Naive B cell (primary cell): ENCODE measurements around the gene TMEM95. TPM values are rescaled to one million over a fixed set of nuclear protein-coding genes. Genes with fewer than 3 reads are reported as not detected.

Experiments used
- ATAC-seq, 2 donors: fragments of 150-1000 bp; cut with Tn5 transposase; 2 replicates each; pipeline ENCODE4 v1.10.0; 2021; ENCODE audit warnings: low read depth in 2 of 2, mild to moderate bottlenecking in 2 of 2, moderate library complexity in 2 of 2
- DNase-seq: peaks from one replicate; pipeline ENCODE4 v3.0.0; 2022
- H3K27ac Mint-ChIP-seq, 6 donors: one replicate each; pipeline ENCODE4 v1.8.0; 2020 to 2022; ENCODE audit warnings: mild to moderate bottlenecking in 6 of 6, mixed read lengths in 6 of 6, moderate library complexity in 5 of 6, inconsistent platforms in 2 of 6
- H3K27me3 Mint-ChIP-seq, 3 donors: one replicate each; pipeline ENCODE4 v1.8.0; 2021 to 2022; ENCODE audit warnings: mixed read lengths in 3 of 3, mild to moderate bottlenecking in 1 of 3
- H3K36me3 Mint-ChIP-seq, 2 donors: one replicate each; pipeline ENCODE4 v1.8.0; 2020 to 2022; ENCODE audit warnings: mixed read lengths in 2 of 2, inconsistent platforms in 1 of 2, mild to moderate bottlenecking in 1 of 2
- H3K4me1 Mint-ChIP-seq, 3 donors: one replicate each; pipeline ENCODE4 v1.8.0; 2020 to 2022; ENCODE audit warnings: mixed read lengths in 3 of 3, inconsistent platforms in 1 of 3, mild to moderate bottlenecking in 1 of 3, moderate library complexity in 1 of 3
- H3K4me3 Mint-ChIP-seq, 8 donors: one replicate each; pipeline ENCODE4 v1.8.0; 2020 to 2022; ENCODE audit warnings: mild to moderate bottlenecking in 8 of 8, mixed read lengths in 8 of 8, moderate library complexity in 8 of 8, inconsistent platforms in 2 of 8
- H3K9me3 Mint-ChIP-seq, 7 donors: one replicate each; pipeline ENCODE4 v1.8.0; 2020 to 2022; ENCODE audit warnings: mixed read lengths in 7 of 7, mild to moderate bottlenecking in 5 of 7, inconsistent platforms in 2 of 7, moderate library complexity in 1 of 7
- polyA plus RNA-seq, 6 donors: library from polyadenylated mRNA; unstranded; fragments of 300-500 nt; fragmentation: Illumina TruSeq; gene quantifications; one replicate each; pipeline ENCODE4 v1.2.3, GENCODE V29; 2021; ENCODE audit warnings: low read depth in 6 of 6

TMEM95 gene
- polyA plus RNA-seq, 6 donors from 2014 or later = not detected

- H3K9me3 Mint-ChIP-seq = no peaks in the 10 kb centered on the region
- ATAC-seq = no peak
- DNase-seq = no peak
- peak overlapping the region in 1 of 8 donors; percentile 78 for H3K4me3 Mint-ChIP-seq
- no peaks in the 10 kb centered on the region for H3K36me3 Mint-ChIP-seq
- no peaks in the 10 kb centered on the region for H3K27me3 Mint-ChIP-seq
- H3K4me1 Mint-ChIP-seq = peaks cover 22 to 30% (median 25%) of the 10 kb centered on the region in 3 donors
- H3K27ac Mint-ChIP-seq = no peak overlapping the region
Observed at GRCh38 chr17:7398612-7399011, 43.7 kb downstream of the TMEM95 start.

GRCh38 chr17:7403043-7403726 lies 48.2 kb downstream of the TMEM95 start:
- peak overlapping the region; percentile 49 to 84 (median 77) for H3K27ac Mint-ChIP-seq
- peak overlapping the region; percentile 90 to 100 (median 98) for H3K4me3 Mint-ChIP-seq
- H3K36me3 Mint-ChIP-seq = no peaks in the 10 kb centered on the region
- peaks cover 6 to 16% (median 13%) of the 10 kb centered on the region in 3 donors for H3K27me3 Mint-ChIP-seq
- ATAC-seq = no peak
- H3K9me3 Mint-ChIP-seq = no peaks in the 10 kb centered on the region
- H3K4me1 Mint-ChIP-seq = peaks cover 15 to 42% (median 16%) of the 10 kb centered on the region in 3 donors
- no peak for DNase-seq

- DNase-seq (no peak), ATAC-seq (peak; percentile 18 to 22)
- Mint-ChIP-seq H3K9me3 (no peaks in the 10 kb centered on the region), H3K4me3 (peak overlapping the region; percentile 90 to 100 (median 98)), H3K27ac (peak overlapping the region; percentile 82 to 97 (median 96)), H3K4me1 (peaks cover 15 to 42% (median 16%) of the 10 kb centered on the region in 3 donors), H3K27me3 (peaks cover 6 to 16% (median 13%) of the 10 kb centered on the region in 3 donors), H3K36me3 (no peaks in the 10 kb centered on the region)
Observed at GRCh38 chr17:7403727-7403976, 48.7 kb downstream of the TMEM95 start.

- Mint-ChIP-seq H3K4me3 (peak within 1 kb of the TSS; percentile 90 to 100 (median 98)), H3K27ac (peak within 1 kb of the TSS; percentile 82 to 97 (median 96)), H3K27me3 (peaks cover 9 to 21% (median 17%) of the 10 kb centered on the region in 3 donors), H3K9me3 (no peaks in the 10 kb centered on the region), H3K4me1 (peaks cover 15 to 42% (median 18%) of the 10 kb centered on the region in 3 donors), H3K36me3 (no peaks in the 10 kb centered on the region)
- peak; percentile 92 to 93 for ATAC-seq
- peak; percentile 93 for DNase-seq
Observed at GRCh38 chr17:7403977-7404736, 49.2 kb downstream of the TMEM95 start, which contains the start of gene TMEM256. TMEM256 (minus strand) TSS chr17:7404097; CDS start chr17:7404084, 13 bp downstream.

GRCh38 chr17:7404737-7405349 lies 49.9 kb downstream of the TMEM95 start:
- peaks cover 14 to 42% (median 19%) of the 10 kb centered on the region in 3 donors for H3K4me1 Mint-ChIP-seq
- peak; percentile 36 to 42 for ATAC-seq
- H3K9me3 Mint-ChIP-seq = no peaks in the 10 kb centered on the region
- peaks cover 15 to 27% (median 24%) of the 10 kb centered on the region in 3 donors for H3K27me3 Mint-ChIP-seq
- peak overlapping the region; percentile 82 to 97 (median 96) for H3K27ac Mint-ChIP-seq
- DNase-seq = no peak
- H3K4me3 Mint-ChIP-seq = peak overlapping the region; percentile 90 to 100 (median 98)
- H3K36me3 Mint-ChIP-seq = no peaks in the 10 kb centered on the region

GRCh38 chr17:7405350-7406234 lies 50.6 kb downstream of the TMEM95 start:
- ATAC-seq (no peak), DNase-seq (no peak)
- Mint-ChIP-seq H3K36me3 (no peaks in the 10 kb centered on the region), H3K4me3 (peak overlapping the region; percentile 84 to 94 (median 90)), H3K9me3 (no peaks in the 10 kb centered on the region), H3K4me1 (peaks cover 14 to 42% (median 19%) of the 10 kb centered on the region in 3 donors), H3K27ac (peak overlapping the region in 3 of 6 donors; percentile 71 to 87 (median 85)), H3K27me3 (peaks cover 16 to 35% (median 32%) of the 10 kb centered on the region in 3 donors)

DNA sequence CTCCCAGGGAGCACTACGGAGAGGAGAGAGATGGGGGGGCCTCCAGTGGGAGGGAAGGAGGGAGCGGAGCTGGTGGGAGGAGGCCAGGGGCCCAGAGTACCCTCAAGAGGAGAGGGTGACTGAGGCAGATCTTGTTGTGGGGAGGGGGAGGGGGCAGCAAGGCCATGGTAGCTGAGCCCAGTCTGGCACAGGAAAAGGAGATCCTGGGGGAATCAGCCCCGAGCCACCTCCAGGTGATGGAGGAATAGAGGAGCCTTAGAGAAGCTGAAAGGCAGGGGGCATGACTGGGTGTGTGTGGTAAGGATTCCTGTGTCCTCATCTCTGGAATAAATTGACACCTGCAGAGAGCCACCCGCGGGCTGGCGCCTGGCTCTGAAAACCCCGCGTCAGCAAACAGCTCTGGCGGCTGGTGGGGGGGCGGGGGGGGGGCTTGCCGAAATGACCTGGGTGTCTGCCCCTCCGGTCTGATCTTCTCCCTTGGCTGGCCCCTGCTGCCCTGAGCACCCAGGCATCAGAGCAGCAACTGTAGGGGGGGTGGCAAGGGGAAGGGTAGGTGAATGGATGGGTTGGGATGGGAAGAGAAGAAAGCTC lies 51.4 kb downstream of the TMEM95 start:
- H3K36me3 Mint-ChIP-seq = no peaks in the 10 kb centered on the region
- peak overlapping the region in 1 of 6 donors; percentile 71 for H3K27ac Mint-ChIP-seq
- peaks cover 14 to 42% (median 19%) of the 10 kb centered on the region in 3 donors for H3K4me1 Mint-ChIP-seq
- no peaks in the 10 kb centered on the region for H3K9me3 Mint-ChIP-seq
- H3K27me3 Mint-ChIP-seq = peaks cover 16 to 35% (median 32%) of the 10 kb centered on the region in 3 donors
- no peak for ATAC-seq
- peak overlapping the region; percentile 41 to 94 (median 82) for H3K4me3 Mint-ChIP-seq
- DNase-seq = no peak

Other genes with a start within 250 kb of the TMEM95 start
- not detected for gene ASGR2, start 240.3 kb upstream of the TMEM95 start, polyA plus RNA-seq
- under 1 TPM in 1 of 6 donors, not detected in 5; 0.19 TPM for gene ASGR1, start 175.8 kb upstream of the TMEM95 start, polyA plus RNA-seq
- under 1 TPM in 5 of 6 donors, not detected in 1; 0.06 to 0.29 (median 0.22) TPM for gene DLG4, start 135.3 kb upstream of the TMEM95 start, polyA plus RNA-seq
- 100 to 1,000 TPM in 1 of 6 donors, 10 to 100 TPM in 5; 63.9 to 102 (median 75.0) TPM for gene ACADVL, start 135.2 kb upstream of the TMEM95 start, polyA plus RNA-seq
- 10 to 100 TPM; 23.4 to 33.1 (median 25.5) TPM for gene DVL2, start 120.6 kb upstream of the TMEM95 start, polyA plus RNA-seq
- gene PHF23, start 115.7 kb upstream of the TMEM95 start, polyA plus RNA-seq = 10 to 100 TPM; 11.9 to 24.2 (median 20.5) TPM
- gene GABARAP, start 112.7 kb upstream of the TMEM95 start, polyA plus RNA-seq = 1,000 to 10,000 TPM in 4 of 6 donors, 100 to 1,000 TPM in 2; 833 to 1,381 (median 1,181) TPM
- gene CTDNEP1, start 103.4 kb upstream of the TMEM95 start, polyA plus RNA-seq = 10 to 100 TPM; 44.6 to 90.2 (median 53.0) TPM
- gene ELP5, start 102.9 kb upstream of the TMEM95 start, polyA plus RNA-seq = 10 to 100 TPM; 54.2 to 94.8 (median 80.6) TPM
- gene CLDN7, start 92.7 kb upstream of the TMEM95 start, polyA plus RNA-seq = 1 to 10 TPM in 5 of 6 donors, not detected in 1; 2.9 to 6.9 (median 4.8) TPM
- not detected for gene SLC2A4, start 73.4 kb upstream of the TMEM95 start, polyA plus RNA-seq
- gene YBX2, start 60.5 kb upstream of the TMEM95 start, polyA plus RNA-seq = not detected
- gene EIF5A, start 47.5 kb upstream of the TMEM95 start, polyA plus RNA-seq = 100 to 1,000 TPM; 195 to 802 (median 516) TPM
- gene GPS2, start 39.8 kb upstream of the TMEM95 start, polyA plus RNA-seq = 100 to 1,000 TPM; 103 to 131 (median 107) TPM
- gene NEURL4, start 25.8 kb upstream of the TMEM95 start, polyA plus RNA-seq = 1 to 10 TPM in 5 of 6 donors, not detected in 1; 1.2 to 2.7 (median 1.9) TPM
- 100 to 1,000 TPM; 117 to 177 (median 155) TPM for gene ACAP1, start 18.6 kb upstream of the TMEM95 start, polyA plus RNA-seq
- 10 to 100 TPM in 2 of 6 donors, 1 to 10 TPM in 4; 3.3 to 13.2 (median 8.3) TPM for gene KCTD11, start 3.0 kb upstream of the TMEM95 start, polyA plus RNA-seq
- gene TNK1, start 25.9 kb downstream of the TMEM95 start, polyA plus RNA-seq = 1 to 10 TPM; 1.2 to 4.2 (median 2.5) TPM
- 10 to 100 TPM; 43.1 to 73.4 (median 59.1) TPM for gene PLSCR3, start 39.4 kb downstream of the TMEM95 start, polyA plus RNA-seq
- 10 to 100 TPM; 73.4 to 90.2 (median 81.3) TPM for gene TMEM256, start 48.9 kb downstream of the TMEM95 start, polyA plus RNA-seq
- not detected for gene NLGN2, start 52.7 kb downstream of the TMEM95 start, polyA plus RNA-seq
- not detected for gene SPEM1, start 65.2 kb downstream of the TMEM95 start, polyA plus RNA-seq
- not detected for gene SPEM2, start 70.5 kb downstream of the TMEM95 start, polyA plus RNA-seq
- gene SPEM3, start 73.7 kb downstream of the TMEM95 start, polyA plus RNA-seq = not detected
- 10 to 100 TPM in 5 of 6 donors, 1 to 10 TPM in 1; 9.6 to 19.8 (median 13.5) TPM for gene TMEM102, start 80.3 kb downstream of the TMEM95 start, polyA plus RNA-seq
- under 1 TPM in 1 of 6 donors, not detected in 5; 0.16 TPM for gene FGF11, start 84.4 kb downstream of the TMEM95 start, polyA plus RNA-seq
- gene CHRNB1, start 89.9 kb downstream of the TMEM95 start, polyA plus RNA-seq = 10 to 100 TPM; 12.6 to 21.6 (median 15.6) TPM
- 10 to 100 TPM in 4 of 6 donors, 1 to 10 TPM in 2; 5.3 to 19.2 (median 10.5) TPM for gene ZBTB4, start 124.5 kb downstream of the TMEM95 start, polyA plus RNA-seq
- gene SLC35G6, start 126.3 kb downstream of the TMEM95 start, polyA plus RNA-seq = under 1 TPM in 2 of 6 donors, not detected in 4; 0.14 to 0.39 TPM
- gene POLR2A, start 129.2 kb downstream of the TMEM95 start, polyA plus RNA-seq = 10 to 100 TPM; 13.6 to 88.9 (median 47.1) TPM
- 10 to 100 TPM; 21.6 to 33.3 (median 28.0) TPM for gene TNFSF12, start 193.9 kb downstream of the TMEM95 start, polyA plus RNA-seq
- 10 to 100 TPM; 32.2 to 43.1 (median 38.5) TPM for gene TNFSF13, start 203.6 kb downstream of the TMEM95 start, polyA plus RNA-seq
- gene SENP3, start 206.8 kb downstream of the TMEM95 start, polyA plus RNA-seq = 10 to 100 TPM; 16.0 to 21.9 (median 18.2) TPM
- 1 to 10 TPM; 3.3 to 7.4 (median 6.8) TPM for gene CD68, start 224.5 kb downstream of the TMEM95 start, polyA plus RNA-seq
- gene MPDU1, start 228.7 kb downstream of the TMEM95 start, polyA plus RNA-seq = 10 to 100 TPM; 27.8 to 59.7 (median 43.1) TPM
- not detected for gene SOX15, start 234.9 kb downstream of the TMEM95 start, polyA plus RNA-seq